Uterus (tissue), 2 donors: ENCODE results near the gene EHD1.

ENCODE experiments used
- CTCF ChIP-seq, 4 experiments: fragments of 200-600 bp in 2 of 4; fragments of 450-650 bp in 2 of 4; sonication (generic) in 2 of 4; IDR thresholded peaks; one replicate each; pipeline ENCODE4 v1.5.1; 2016 to 2019; ENCODE audit warnings: antibody characterized with exemption in 4 of 4, mild to moderate bottlenecking in 2 of 4, moderate library complexity in 1 of 4
- POLR2A ChIP-seq, 2 donors: fragments of 450-650 bp; IDR thresholded peaks; one replicate each; pipeline ENCODE4 v1.6.1; 2016; ENCODE audit warnings: antibody characterized with exemption in 2 of 2, mild to moderate bottlenecking in 1 of 2, moderate library complexity in 1 of 2

- TF ChIP-seq CTCF (IDR thresholded peaks at IDR 0.05) (no peak), POLR2A (IDR thresholded peaks at IDR 0.05) (no peak)
These were observed 60.9 kb downstream of the EHD1 start for GRCh38 chr11:64817476-64817875.
